HG03432 (cell line): ENCODE measurements around the gene IFITM1.

Source experiments
- ATAC-seq: cut with Tn5 transposase; IDR thresholded peaks from one replicate; pipeline ENCODE4 v1.9.1; 2021; ENCODE audit warnings: mild to moderate bottlenecking, moderate library complexity; ENCODE audit not compliant: unreplicated experiment

Gene IFITM1

GRCh38 chr11:313787-314553, at the start of gene IFITM1:
IFITM1 (plus strand) TSS chr11:314040; CDS start chr11:314171, 131 bp downstream.
- ATAC-seq: peak; percentile 27

- ATAC-seq: no peak
These were observed 47.0 kb upstream of the IFITM1 start for GRCh38 chr11:266676-267439.

GRCh38 chr11:267491-267994, 46.3 kb upstream of the IFITM1 start:
- ATAC-seq: peak; percentile 19

GRCh38 chr11:268716-269145, 45.1 kb upstream of the IFITM1 start:
- peak; percentile 48 for ATAC-seq

- ATAC-seq: peak; percentile 75
These were observed 44.5 kb upstream of the IFITM1 start for GRCh38 chr11:269146-269890.

GRCh38 chr11:270451-271318, 43.2 kb upstream of the IFITM1 start:
- ATAC-seq: no peak

- no peak for ATAC-seq
These were observed 42.5 kb upstream of the IFITM1 start for GRCh38 chr11:271319-271715.

- ATAC-seq: no peak
These were observed 41.5 kb upstream of the IFITM1 start for GRCh38 chr11:272195-272930.

GRCh38 chr11:272931-273198, 41.0 kb upstream of the IFITM1 start:
- ATAC-seq: no peak

GRCh38 chr11:276219-276618, 37.6 kb upstream of the IFITM1 start:
- no peak for ATAC-seq

GRCh38 chr11:278001-278951, 35.6 kb upstream of the IFITM1 start, which contains the start of gene NLRP6:
NLRP6 (plus strand) TSS chr11:278407; CDS start chr11:278570, 163 bp downstream.
- ATAC-seq: no peak

- no peak for ATAC-seq
These were observed 34.5 kb upstream of the IFITM1 start for GRCh38 chr11:279040-279965.

GRCh38 chr11:279966-280705, 33.7 kb upstream of the IFITM1 start:
- no peak for ATAC-seq

GRCh38 chr11:280706-281485, 32.9 kb upstream of the IFITM1 start:
- no peak for ATAC-seq

GRCh38 chr11:281486-282161, 32.2 kb upstream of the IFITM1 start:
- no peak for ATAC-seq

GRCh38 chr11:282171-282570, 31.7 kb upstream of the IFITM1 start:
- ATAC-seq: no peak
